ENCODE results near the gene CARD9. TPM values are rescaled to one million over a fixed set of nuclear protein-coding genes. Genes with fewer than 3 reads are reported as not detected.

The CARD9 gene
- total RNA-seq, 1 experiment from 2014 or later, result 14.0 TPM

- CTCF ChIA-PET, result interaction anchor here (0.5 to 1.4 kb wide), 2 partner anchors 26 to 232 kb away, joined by 5 read pairs; no protein-coding TSS in a partner anchor
- intact Hi-C loops (cut with micrococcal nuclease; ENCODE audit: unreplicated experiment), result loop anchor here (5.0 kb wide), 1 partner anchor 59 kb away; no protein-coding TSS in a partner anchor
- H3K9me2 ChIP-seq (ENCODE audit: insufficient read depth), result no peaks in the 10 kb centered on the region
These were observed 2.0 kb downstream of the CARD9 start for GRCh38 chr9:136371533-136371880.

GRCh38 chr9:136370687-136371532, 2.6 kb downstream of the CARD9 start:
- H3F3A ChIP-seq (ENCODE audit: insufficient read depth, low read depth), result peaks cover 11% of the 10 kb centered on the region; the same call in 1 of the 2 replicates
- no peak overlapping the region for H3K27ac ChIP-seq
- POLR2A ChIA-PET (ENCODE audit: unreplicated experiment), result no interaction called here
- no peaks in the 10 kb centered on the region for H3K9me3 ChIP-seq (ENCODE audit: insufficient read depth, low read depth)
- CTCF ChIA-PET, result no interaction called here
- no peak overlapping the region for H2AFZ ChIP-seq
- TF ChIP-seq, protein P1, sequence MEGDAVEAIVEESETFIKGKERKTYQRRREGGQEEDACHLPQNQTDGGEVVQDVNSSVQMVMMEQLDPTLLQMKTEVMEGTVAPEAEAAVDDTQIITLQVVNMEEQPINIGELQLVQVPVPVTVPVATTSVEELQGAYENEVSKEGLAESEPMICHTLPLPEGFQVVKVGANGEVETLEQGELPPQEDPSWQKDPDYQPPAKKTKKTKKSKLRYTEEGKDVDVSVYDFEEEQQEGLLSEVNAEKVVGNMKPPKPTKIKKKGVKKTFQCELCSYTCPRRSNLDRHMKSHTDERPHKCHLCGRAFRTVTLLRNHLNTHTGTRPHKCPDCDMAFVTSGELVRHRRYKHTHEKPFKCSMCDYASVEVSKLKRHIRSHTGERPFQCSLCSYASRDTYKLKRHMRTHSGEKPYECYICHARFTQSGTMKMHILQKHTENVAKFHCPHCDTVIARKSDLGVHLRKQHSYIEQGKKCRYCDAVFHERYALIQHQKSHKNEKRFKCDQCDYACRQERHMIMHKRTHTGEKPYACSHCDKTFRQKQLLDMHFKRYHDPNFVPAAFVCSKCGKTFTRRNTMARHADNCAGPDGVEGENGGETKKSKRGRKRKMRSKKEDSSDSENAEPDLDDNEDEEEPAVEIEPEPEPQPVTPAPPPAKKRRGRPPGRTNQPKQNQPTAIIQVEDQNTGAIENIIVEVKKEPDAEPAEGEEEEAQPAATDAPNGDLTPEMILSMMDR (conservative IDR thresholded peaks at IDR 0.05), result no peak
- no peak for TF ChIP-seq EZH2 (IDR thresholded peaks at IDR 0.05; ENCODE audit: low read depth)
- H4K20me1 ChIP-seq (ENCODE audit: insufficient read depth), result no peaks in the 10 kb centered on the region
- H3K4me3 ChIP-seq, result no peak overlapping the region
- no peaks in the 10 kb centered on the region for H3K79me2 ChIP-seq (ENCODE audit: low read depth)
- no peaks in the 10 kb centered on the region for H3K36me3 ChIP-seq (ENCODE audit: low read depth)
- H3K27me3 ChIP-seq (ENCODE audit: insufficient read depth, low read depth), result no peaks in the 10 kb centered on the region
- no TSS peak for BruUV-seq (replicated peaks)
- peaks cover 25% of the 10 kb centered on the region for H3K4me1 ChIP-seq (replicated peaks; ENCODE audit: insufficient read depth)
- no peak overlapping the region for H3K4me2 ChIP-seq
- H3K9me2 ChIP-seq (ENCODE audit: insufficient read depth), result no peaks in the 10 kb centered on the region
- no peak for DNase-seq
- intact Hi-C loops (cut with micrococcal nuclease; ENCODE audit: unreplicated experiment), result loop anchor here (5.0 kb wide), 1 partner anchor 59 kb away; no protein-coding TSS in a partner anchor

More at GRCh38 chr9:136371533-136371880, 2.0 kb downstream of the CARD9 start:
- Histone ChIP-seq H2AFZ (no peak overlapping the region), H3K27me3 (ENCODE audit: insufficient read depth, low read depth) (no peaks in the 10 kb centered on the region), H3F3A (ENCODE audit: insufficient read depth, low read depth) (peaks cover 11% of the 10 kb centered on the region; the same call in 1 of the 2 replicates), H3K4me3 (no peak overlapping the region), H3K36me3 (ENCODE audit: low read depth) (no peaks in the 10 kb centered on the region), H3K4me2 (no peak overlapping the region), H3K79me2 (ENCODE audit: low read depth) (no peaks in the 10 kb centered on the region), H3K9me3 (ENCODE audit: insufficient read depth, low read depth) (no peaks in the 10 kb centered on the region), H3K27ac (no peak overlapping the region), H3K4me1 (replicated peaks; ENCODE audit: insufficient read depth) (peaks cover 25% of the 10 kb centered on the region), H4K20me1 (ENCODE audit: insufficient read depth) (no peaks in the 10 kb centered on the region)
- POLR2A ChIA-PET (ENCODE audit: unreplicated experiment), result no interaction called here
- no peak for TF ChIP-seq EZH2 (IDR thresholded peaks at IDR 0.05; ENCODE audit: low read depth)
- TF ChIP-seq, protein P1 (conservative IDR thresholded peaks at IDR 0.05), result no peak
- no TSS peak for BruUV-seq (replicated peaks)
- DNase-seq, result no peak

- Histone ChIP-seq H3K4me2 (no peak overlapping the region), H4K20me1 (ENCODE audit: insufficient read depth) (no peaks in the 10 kb centered on the region), H2AFZ (no peak overlapping the region), H3K79me2 (ENCODE audit: low read depth) (no peaks in the 10 kb centered on the region), H3K27ac (no peak overlapping the region), H3K9me2 (ENCODE audit: insufficient read depth) (no peaks in the 10 kb centered on the region), H3K4me1 (replicated peaks; ENCODE audit: insufficient read depth) (peaks cover 25% of the 10 kb centered on the region), H3K36me3 (ENCODE audit: low read depth) (no peaks in the 10 kb centered on the region), H3K27me3 (ENCODE audit: insufficient read depth, low read depth) (no peaks in the 10 kb centered on the region), H3K4me3 (no peak overlapping the region), H3F3A (ENCODE audit: insufficient read depth, low read depth) (peaks cover 11% of the 10 kb centered on the region; the same call in 1 of the 2 replicates), H3K9me3 (ENCODE audit: insufficient read depth, low read depth) (no peaks in the 10 kb centered on the region)
- intact Hi-C loops (cut with micrococcal nuclease; ENCODE audit: unreplicated experiment), result loop anchor here (5.0 kb wide), 1 partner anchor 58 kb away; no protein-coding TSS in a partner anchor
- no peak for TF ChIP-seq EZH2 (IDR thresholded peaks at IDR 0.05; ENCODE audit: low read depth)
- TF ChIP-seq, protein P1 (conservative IDR thresholded peaks at IDR 0.05), result no peak
- DNase-seq, result no peak
- CTCF ChIA-PET, result no interaction called here
- no TSS peak for BruUV-seq (replicated peaks)
- POLR2A ChIA-PET (ENCODE audit: unreplicated experiment), result no interaction called here
These were observed 3.4 kb downstream of the CARD9 start for GRCh38 chr9:136370037-136370436.

All from PC-9 (cell line).